Osteoblast (primary cell): ENCODE measurements around the gene SGF29. TPM values are rescaled to one million over a fixed set of nuclear protein-coding genes. Genes with fewer than 3 reads are reported as not detected.

ENCODE experiments used
- DNase-seq: peaks from one replicate; pipeline ENCODE4 v3.0.0; 2011; ENCODE audit warnings: low spot score, mixed read lengths; ENCODE audit not compliant: insufficient read length; ENCODE audit errors: missing footprints
- H2AFZ ChIP-seq: 2 replicates; pipeline ENCODE4 v1.6.0; 2011; ENCODE audit warnings: mild to moderate bottlenecking, low read length
- H3K27ac ChIP-seq: 2 replicates; pipeline ENCODE4 v1.5.1; 2011; ENCODE audit warnings: mild to moderate bottlenecking, low read depth, low read length, moderate library complexity
- H3K27me3 ChIP-seq: 2 replicates; pipeline ENCODE4 v1.6.0; 2012; ENCODE audit warnings: mild to moderate bottlenecking, control low read depth, inconsistent platforms, low read length, moderate library complexity; ENCODE audit not compliant: insufficient read depth
- H3K36me3 ChIP-seq: 2 replicates; pipeline ENCODE4 v1.5.1; 2011; ENCODE audit warnings: mild to moderate bottlenecking, low read length, control low read depth, moderate library complexity; ENCODE audit not compliant: insufficient read depth
- H3K4me1 ChIP-seq: 2 replicates; pipeline ENCODE4 v1.5.1; 2011; ENCODE audit warnings: mild to moderate bottlenecking, low read length, control low read depth, moderate library complexity; ENCODE audit not compliant: insufficient read depth
- H3K4me2 ChIP-seq: 2 replicates; pipeline ENCODE4 v1.6.0; 2011; ENCODE audit warnings: mild to moderate bottlenecking, low read length; ENCODE audit not compliant: insufficient read depth
- H3K4me3 ChIP-seq: fragments of 200-600 bp; sonication (generic); 3 replicates; pipeline ENCODE4 v1.5.1; 2012; ENCODE audit warnings: mild to moderate bottlenecking, low read length, inconsistent platforms; ENCODE audit not compliant: insufficient read depth
- H3K79me2 ChIP-seq: 2 replicates; pipeline ENCODE4 v1.6.0; 2012; ENCODE audit warnings: mild to moderate bottlenecking, low read length, control low read depth, inconsistent platforms; ENCODE audit not compliant: insufficient read depth
- H3K9me3 ChIP-seq: 2 replicates; pipeline ENCODE4 v1.5.1; 2011; ENCODE audit warnings: low read depth, low read length, control low read depth
- H4K20me1 ChIP-seq: 2 replicates; pipeline ENCODE4 v1.6.0; 2012; ENCODE audit warnings: mild to moderate bottlenecking, low read length, control low read depth; ENCODE audit not compliant: insufficient read depth
- CTCF ChIP-seq: IDR thresholded peaks from 2 replicates; pipeline ENCODE4 v1.5.1; 2011; ENCODE audit warnings: mild to moderate bottlenecking, low read depth, low read length, moderate library complexity; ENCODE audit errors: extremely low read depth
- total RNA-seq: library from RNA; depleted of rRNA; stranded (reverse); fragments of >200 nt; gene quantifications from 2 replicates; pipeline ENCODE4 v1.2.3, GENCODE V29; 2012

Gene SGF29
- total RNA-seq, 1 donor = 13.4 TPM

GRCh38 chr16:28585674-28586073 lies 32.0 kb downstream of the SGF29 start:
- Histone ChIP-seq H3K4me2 (no peak overlapping the region), H2AFZ (no peak overlapping the region), H3K4me3 (no peak overlapping the region), H3K36me3 (peaks cover 16% of the 10 kb centered on the region), H3K79me2 (no peaks in the 10 kb centered on the region), H4K20me1 (no peaks in the 10 kb centered on the region), H3K27ac (no peak overlapping the region), H3K4me1 (no peaks in the 10 kb centered on the region), H3K9me3 (no peaks in the 10 kb centered on the region), H3K27me3 (no peaks in the 10 kb centered on the region)
- TF ChIP-seq CTCF = no peak
- no peak for DNase-seq

- Histone ChIP-seq H3K79me2 (no peaks in the 10 kb centered on the region), H2AFZ (no peak overlapping the region), H3K9me3 (no peaks in the 10 kb centered on the region), H3K27me3 (no peaks in the 10 kb centered on the region), H4K20me1 (no peaks in the 10 kb centered on the region), H3K4me3 (no peak overlapping the region), H3K27ac (no peak overlapping the region), H3K4me2 (no peak overlapping the region), H3K4me1 (no peaks in the 10 kb centered on the region), H3K36me3 (peaks cover 16% of the 10 kb centered on the region)
- no peak for TF ChIP-seq CTCF
- DNase-seq = no peak
These were observed 32.7 kb downstream of the SGF29 start for GRCh38 chr16:28586466-28586865.

- Histone ChIP-seq H3K27ac (no peak overlapping the region), H3K79me2 (no peaks in the 10 kb centered on the region), H4K20me1 (no peaks in the 10 kb centered on the region), H3K36me3 (peaks cover 16% of the 10 kb centered on the region), H3K27me3 (no peaks in the 10 kb centered on the region), H2AFZ (no peak overlapping the region), H3K4me3 (no peak overlapping the region), H3K4me2 (no peak overlapping the region), H3K9me3 (no peaks in the 10 kb centered on the region), H3K4me1 (no peaks in the 10 kb centered on the region)
- TF ChIP-seq CTCF = no peak
- peak; percentile 83 for DNase-seq
These were observed 33.7 kb downstream of the SGF29 start for GRCh38 chr16:28587386-28587785.

GRCh38 chr16:28589069-28589468 lies 35.3 kb downstream of the SGF29 start:
- Histone ChIP-seq H3K36me3 (peaks cover 14% of the 10 kb centered on the region), H3K9me3 (no peaks in the 10 kb centered on the region)
- TF ChIP-seq CTCF = no peak

More at GRCh38 chr16:28589069-28589468, 35.3 kb downstream of the SGF29 start:
- Histone ChIP-seq H3K4me3 (no peak overlapping the region), H3K27ac (no peak overlapping the region), H3K4me1 (no peaks in the 10 kb centered on the region), H4K20me1 (no peaks in the 10 kb centered on the region), H3K27me3 (no peaks in the 10 kb centered on the region), H2AFZ (no peak overlapping the region), H3K4me2 (no peak overlapping the region), H3K79me2 (no peaks in the 10 kb centered on the region)
- peak; percentile 22 for DNase-seq
